Vagina (tissue), 2 donors: ENCODE data around the gene ABHD2. TPM values are rescaled to one million over a fixed set of nuclear protein-coding genes. Genes with fewer than 3 reads are reported as not detected.
A peak's percentile ranks its signal among the peaks of the same experiment; 100 is the strongest.

Source experiments
- DNase-seq, 2 donors: peaks; one replicate each; pipeline ENCODE4 v3.0.0-alpha.2; 2017; ENCODE audit errors: extremely low spot score in 2 of 2
- H3K27ac ChIP-seq: fragments of 200-600 bp; sonication (generic); one replicate; pipeline ENCODE4 v1.5.1; 2019
- H3K27me3 ChIP-seq: fragments of 200-600 bp; sonication (generic); one replicate; pipeline ENCODE4 v1.5.1; 2019
- H3K36me3 ChIP-seq, 2 donors: fragments of 200-600 bp; sonication (generic); one replicate each; pipeline ENCODE4 v1.5.1; 2017 to 2019
- H3K4me1 ChIP-seq: fragments of 200-600 bp; sonication (generic); one replicate; pipeline ENCODE4 v1.5.1; 2019
- H3K4me3 ChIP-seq, 2 donors: fragments of 200-600 bp; sonication (generic); 1 replicate in 1 of 2; 2 replicates in 1 of 2; pipeline ENCODE4 v1.5.1; 2016 to 2019
- H3K9me3 ChIP-seq: fragments of 200-600 bp; sonication (generic); one replicate; pipeline ENCODE4 v1.5.1; 2019
- POLR2A ChIP-seq, 2 donors: fragments of 450-650 bp; IDR thresholded peaks; one replicate each; pipeline ENCODE4 v1.6.1; 2017; ENCODE audit warnings: antibody characterized with exemption in 2 of 2, mild to moderate bottlenecking in 2 of 2, moderate library complexity in 2 of 2
- POLR2AphosphoS5 ChIP-seq, 2 donors: sonication (generic); formaldehyde crosslinking; IDR thresholded peaks; one replicate each; pipeline ENCODE4 v1.9.0; 2017; ENCODE audit warnings: antibody characterized with exemption in 2 of 2, mild to moderate bottlenecking in 2 of 2, low read depth in 1 of 2; ENCODE audit not compliant: insufficient read depth in 1 of 2
- intact Hi-C: fragments of 100-400 bp; cut with DNase I; formaldehyde crosslinking; loops from one replicate; pipeline ENCODE4 v1.15.1; 2023
- total RNA-seq: library from RNA; depleted of rRNA; stranded (reverse); fragments of >200 nt; gene quantifications from one replicate; pipeline ENCODE4 v1.2.3, GENCODE V29; 2016
- TF ChIP-seq, protein P1 (sequence below), 3 experiments: fragments of 450-650 bp in 2 of 3; fragments of 200-600 bp in 1 of 3; sonication (generic) in 1 of 3; IDR thresholded peaks; one replicate each; pipeline ENCODE4 v1.5.1; 2017 to 2019; ENCODE audit warnings: antibody characterized with exemption in 3 of 3, mild to moderate bottlenecking in 2 of 3, moderate library complexity in 2 of 3

Gene ABHD2
- total RNA-seq, 1 donor from 2014 or later = 33.6 TPM

GRCh38 chr15:89192136-89192535 is 103.9 kb downstream of the ABHD2 start:
- TF ChIP-seq POLR2A (IDR thresholded peaks at IDR 0.05) (no peak), POLR2AphosphoS5 (IDR thresholded peaks at IDR 0.05; ENCODE audit: insufficient read depth in 1 of 2, low read depth in 1 of 2) (no peak)
- TF ChIP-seq, protein P1, sequence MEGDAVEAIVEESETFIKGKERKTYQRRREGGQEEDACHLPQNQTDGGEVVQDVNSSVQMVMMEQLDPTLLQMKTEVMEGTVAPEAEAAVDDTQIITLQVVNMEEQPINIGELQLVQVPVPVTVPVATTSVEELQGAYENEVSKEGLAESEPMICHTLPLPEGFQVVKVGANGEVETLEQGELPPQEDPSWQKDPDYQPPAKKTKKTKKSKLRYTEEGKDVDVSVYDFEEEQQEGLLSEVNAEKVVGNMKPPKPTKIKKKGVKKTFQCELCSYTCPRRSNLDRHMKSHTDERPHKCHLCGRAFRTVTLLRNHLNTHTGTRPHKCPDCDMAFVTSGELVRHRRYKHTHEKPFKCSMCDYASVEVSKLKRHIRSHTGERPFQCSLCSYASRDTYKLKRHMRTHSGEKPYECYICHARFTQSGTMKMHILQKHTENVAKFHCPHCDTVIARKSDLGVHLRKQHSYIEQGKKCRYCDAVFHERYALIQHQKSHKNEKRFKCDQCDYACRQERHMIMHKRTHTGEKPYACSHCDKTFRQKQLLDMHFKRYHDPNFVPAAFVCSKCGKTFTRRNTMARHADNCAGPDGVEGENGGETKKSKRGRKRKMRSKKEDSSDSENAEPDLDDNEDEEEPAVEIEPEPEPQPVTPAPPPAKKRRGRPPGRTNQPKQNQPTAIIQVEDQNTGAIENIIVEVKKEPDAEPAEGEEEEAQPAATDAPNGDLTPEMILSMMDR (IDR thresholded peaks at IDR 0.05) = no peak
- H3K9me3 ChIP-seq = no peaks in the 10 kb centered on the region
- DNase-seq = no peak
- no peak overlapping the region for H3K27ac ChIP-seq
- H3K4me1 ChIP-seq = peaks cover 7% of the 10 kb centered on the region
- intact Hi-C loops = no loop called here
- H3K36me3 ChIP-seq = peaks cover 0 to 74% of the 10 kb centered on the region in 2 donors
- no peak overlapping the region for H3K4me3 ChIP-seq
- no peaks in the 10 kb centered on the region for H3K27me3 ChIP-seq

DNA sequence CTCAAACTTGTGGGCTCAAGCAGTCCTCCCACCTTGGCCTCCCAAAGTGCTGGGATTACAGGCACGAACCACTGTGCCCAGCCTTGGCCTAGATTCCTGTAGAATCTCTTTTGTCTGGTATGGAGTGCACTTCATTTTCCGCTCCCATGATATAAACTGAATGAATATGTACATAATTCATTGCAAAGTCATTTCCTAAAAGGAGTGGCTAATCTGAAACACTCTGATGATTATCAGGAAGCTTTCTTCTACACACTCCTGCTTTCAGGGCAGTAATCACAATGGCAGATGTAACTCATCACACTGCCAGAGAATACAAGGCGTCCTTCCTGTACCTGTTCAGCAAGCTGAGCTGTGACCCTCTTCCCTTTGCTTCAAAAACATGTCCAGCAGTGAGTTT is 104.5 kb downstream of the ABHD2 start:
- Histone ChIP-seq H3K36me3 (peaks cover 0 to 70% of the 10 kb centered on the region in 2 donors), H3K27ac (no peak overlapping the region), H3K4me1 (peaks cover 13% of the 10 kb centered on the region), H3K9me3 (no peaks in the 10 kb centered on the region), H3K27me3 (no peaks in the 10 kb centered on the region), H3K4me3 (no peak overlapping the region)
- no peak for DNase-seq
- TF ChIP-seq POLR2AphosphoS5 (IDR thresholded peaks at IDR 0.05; ENCODE audit: insufficient read depth in 1 of 2, low read depth in 1 of 2) (no peak), POLR2A (IDR thresholded peaks at IDR 0.05) (no peak)
- TF ChIP-seq, protein P1 (IDR thresholded peaks at IDR 0.05) = no peak
- intact Hi-C loops = no loop called here

DNA sequence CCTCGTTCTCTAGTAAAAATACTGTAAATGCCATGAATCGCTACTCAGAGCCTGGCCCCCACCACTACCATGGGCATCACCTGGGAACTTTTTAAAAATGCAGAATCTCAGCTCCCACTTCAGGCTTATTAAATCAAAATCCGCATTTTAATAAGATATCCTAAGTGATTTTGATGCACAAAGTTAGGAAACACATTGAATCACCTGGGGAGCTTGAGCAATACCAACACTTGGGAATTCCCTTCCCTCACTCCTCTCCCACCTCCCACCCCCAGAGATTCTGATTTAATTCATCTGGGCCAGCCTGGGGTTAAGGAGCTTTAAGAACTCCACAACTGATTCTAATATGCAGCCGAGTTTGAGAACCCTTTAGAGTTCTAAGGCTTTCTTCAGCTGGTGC is 106.4 kb downstream of the ABHD2 start:
- Histone ChIP-seq H3K9me3 (no peaks in the 10 kb centered on the region), H3K27me3 (no peaks in the 10 kb centered on the region), H3K4me1 (peaks cover 16% of the 10 kb centered on the region), H3K27ac (no peak overlapping the region), H3K36me3 (peaks cover 0 to 55% of the 10 kb centered on the region in 2 donors), H3K4me3 (no peak overlapping the region)
- intact Hi-C loops = loop anchor here (5.0 kb wide), 1 partner anchor 592 kb away; no protein-coding TSS in a partner anchor
- TF ChIP-seq POLR2AphosphoS5 (IDR thresholded peaks at IDR 0.05; ENCODE audit: insufficient read depth in 1 of 2, low read depth in 1 of 2) (no peak), POLR2A (IDR thresholded peaks at IDR 0.05) (no peak)
- TF ChIP-seq, protein P1 (IDR thresholded peaks at IDR 0.05) = no peak
- no peak for DNase-seq

DNA sequence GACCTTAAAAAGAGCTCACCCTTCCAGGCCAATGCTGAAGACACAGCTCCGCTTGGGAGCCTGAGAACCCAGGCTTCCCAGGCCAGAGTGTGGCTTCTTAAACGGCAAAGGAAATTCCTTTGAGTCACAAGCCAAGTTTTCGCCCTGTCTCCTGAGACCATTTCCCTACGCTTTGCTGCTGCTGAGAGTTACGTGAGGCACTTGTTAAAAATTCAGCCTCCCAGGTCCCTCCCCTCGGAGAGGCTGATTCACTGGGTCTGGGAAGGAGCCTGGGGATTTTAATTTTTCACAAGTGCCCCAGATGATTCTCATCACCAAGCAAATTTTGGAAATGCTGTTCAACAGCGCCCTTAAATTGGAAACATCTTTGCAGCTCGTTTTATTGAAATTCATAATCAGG is 107.6 kb downstream of the ABHD2 start:
- no peaks in the 10 kb centered on the region for H3K9me3 ChIP-seq

DNA sequence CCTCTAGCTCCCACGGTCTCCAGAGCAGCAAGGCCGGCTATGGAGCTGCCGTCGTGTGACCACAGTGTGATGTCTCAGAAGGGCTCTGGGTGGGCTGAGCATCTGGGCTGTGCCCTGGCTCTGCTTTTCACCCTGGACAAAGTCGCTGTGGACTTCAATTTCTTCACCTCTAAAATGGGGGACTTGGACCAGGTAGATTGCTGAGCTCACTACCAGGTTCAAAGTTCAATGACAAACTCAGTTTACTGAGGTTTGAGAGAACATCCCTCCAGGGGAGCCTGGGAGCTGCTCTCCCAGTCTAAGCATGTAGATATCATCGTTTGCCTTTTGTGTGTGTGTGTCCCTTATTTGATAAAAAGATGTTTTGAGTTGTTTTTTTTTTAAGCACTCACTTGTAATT is 108.0 kb downstream of the ABHD2 start:
- Histone ChIP-seq H3K4me3 (no peak overlapping the region), H3K4me1 (peaks cover 23% of the 10 kb centered on the region), H3K27me3 (no peaks in the 10 kb centered on the region), H3K36me3 (peaks cover 0 to 51% of the 10 kb centered on the region in 2 donors), H3K27ac (peak overlapping the region; percentile 7), H3K9me3 (no peaks in the 10 kb centered on the region)
- no peak for TF ChIP-seq POLR2A (IDR thresholded peaks at IDR 0.05)
- TF ChIP-seq, protein P1 (IDR thresholded peaks at IDR 0.05) = no peak
- TF ChIP-seq POLR2AphosphoS5 (IDR thresholded peaks at IDR 0.05; ENCODE audit: insufficient read depth in 1 of 2, low read depth in 1 of 2) = no peak
- intact Hi-C loops = loop anchor here (5.0 kb wide), 1 partner anchor 594 kb away; no protein-coding TSS in a partner anchor
- DNase-seq = no peak

More for the DNA sequence above, 107.6 kb downstream of the ABHD2 start:
- peaks cover 23% of the 10 kb centered on the region for H3K4me1 ChIP-seq
- no peak for TF ChIP-seq POLR2A (IDR thresholded peaks at IDR 0.05)
- TF ChIP-seq POLR2AphosphoS5 (IDR thresholded peaks at IDR 0.05; ENCODE audit: insufficient read depth in 1 of 2, low read depth in 1 of 2) = no peak
- TF ChIP-seq, protein P1 (IDR thresholded peaks at IDR 0.05) = no peak
- intact Hi-C loops = loop anchor here (5.0 kb wide), 1 partner anchor 594 kb away; no protein-coding TSS in a partner anchor
- peaks cover 0 to 55% of the 10 kb centered on the region in 2 donors for H3K36me3 ChIP-seq
- H3K4me3 ChIP-seq = no peak overlapping the region
- H3K27ac ChIP-seq = peak overlapping the region; percentile 7
- no peak for DNase-seq
- no peaks in the 10 kb centered on the region for H3K27me3 ChIP-seq
